Activated T-cell treated with anti-CD3 and anti-CD28 coated beads for 1 hour (primary cell): ENCODE data around the gene CA6.
"Not testable (repeated sequence)": the region's sequence is repeated elsewhere in the genome, so short reads cannot be mapped to it uniquely, and the experiment has no call there.

Experiments used
- DNase-seq: peaks from one replicate; pipeline ENCODE4 v3.0.0-alpha.2; 2020; ENCODE audit warnings: low read depth

CA6 gene

GRCh38 chr1:8969937-8970336 lies 24.3 kb downstream of the CA6 start:
- no peak for DNase-seq

- DNase-seq = no peak
Observed at GRCh38 chr1:8970870-8971337, 25.2 kb downstream of the CA6 start.

GRCh38 chr1:8974551-8974950 lies 28.9 kb downstream of the CA6 start:
- DNase-seq = no peak

- DNase-seq = no peak
Observed at GRCh38 chr1:8976338-8976737, 30.7 kb downstream of the CA6 start.

GRCh38 chr1:8976896-8977450 lies 31.3 kb downstream of the CA6 start:
- DNase-seq = no peak

GRCh38 chr1:8980656-8981055 lies 35.0 kb downstream of the CA6 start:
- DNase-seq = no peak

GRCh38 chr1:8981169-8981568 lies 35.5 kb downstream of the CA6 start:
- no peak for DNase-seq

GRCh38 chr1:8984203-8984602 lies 38.5 kb downstream of the CA6 start:
- no peak for DNase-seq

GRCh38 chr1:8984990-8985389 lies 39.3 kb downstream of the CA6 start:
- DNase-seq = no peak

GRCh38 chr1:8985915-8986813 lies 40.5 kb downstream of the CA6 start:
- no peak for DNase-seq

- no peak for DNase-seq
Observed at GRCh38 chr1:8986814-8987190, 41.1 kb downstream of the CA6 start.

- DNase-seq = peak; percentile 66
Observed at GRCh38 chr1:8987881-8988617, 42.4 kb downstream of the CA6 start.

GRCh38 chr1:8988618-8988967 lies 42.9 kb downstream of the CA6 start:
- DNase-seq = no peak

GRCh38 chr1:8989061-8989460 lies 43.4 kb downstream of the CA6 start:
- DNase-seq = no peak

GRCh38 chr1:8989821-8990220 lies 44.2 kb downstream of the CA6 start:
- DNase-seq = no peak

- no peak for DNase-seq
Observed at GRCh38 chr1:8992936-8993687, 47.4 kb downstream of the CA6 start.

- DNase-seq = not testable (repeated sequence)
Observed at GRCh38 chr1:8993962-8994675, 48.5 kb downstream of the CA6 start.

- DNase-seq = not testable (repeated sequence)
Observed at GRCh38 chr1:9001534-9002214, 56.0 kb downstream of the CA6 start.

- DNase-seq = not testable (repeated sequence)
Observed at GRCh38 chr1:9002215-9002560, 56.5 kb downstream of the CA6 start.

- DNase-seq = no peak
Observed at GRCh38 chr1:9004031-9004699, 58.5 kb downstream of the CA6 start.
